ENCODE results near the gene DIABLO.
"Not testable (repeated sequence)": the region's sequence is repeated elsewhere in the genome, so short reads cannot be mapped to it uniquely, and the experiment has no call there.

Gene DIABLO

DNA sequence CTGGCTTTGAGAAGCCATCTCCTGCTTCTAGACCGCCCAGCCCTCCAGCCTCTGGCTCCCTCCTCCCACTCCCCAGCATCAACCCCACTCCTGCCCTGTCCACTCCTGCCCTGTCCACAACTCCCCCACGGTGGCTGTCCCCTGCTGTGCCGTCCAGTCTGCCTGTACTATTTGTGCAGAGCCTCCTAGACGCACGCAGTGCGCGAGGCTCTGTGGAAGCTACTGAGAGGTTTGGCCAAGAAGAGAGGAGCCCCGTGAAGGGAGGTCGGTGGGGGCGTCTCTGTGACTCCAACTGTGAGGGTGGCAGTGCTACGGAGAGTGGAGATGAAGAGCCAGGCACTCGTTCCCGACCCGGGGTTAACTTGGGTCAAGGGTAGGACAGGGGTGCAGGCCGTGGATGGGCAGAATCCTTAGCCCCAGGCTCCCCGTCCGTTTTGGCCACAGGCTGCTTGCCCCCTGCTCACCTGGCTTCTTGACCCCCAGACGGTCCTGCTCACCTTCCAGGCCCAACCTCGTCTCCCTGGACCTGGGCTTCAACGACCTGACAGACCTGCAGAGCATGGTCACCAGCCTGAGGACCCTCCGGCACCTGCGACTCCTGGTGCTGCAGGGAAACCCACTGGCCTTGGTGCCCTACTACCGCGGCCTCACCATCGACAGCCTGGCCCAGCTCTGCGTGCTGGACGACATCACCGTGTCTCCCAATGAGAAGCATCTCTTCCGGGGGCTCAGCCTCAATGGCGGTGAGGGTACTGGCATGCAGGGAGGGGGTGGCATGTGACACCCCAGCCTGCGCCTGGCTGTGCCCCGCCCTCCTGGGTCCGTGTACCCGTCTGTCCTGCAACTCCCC, 36.0 kb downstream of the DIABLO start:
- DNase-seq = no peak

DNA sequence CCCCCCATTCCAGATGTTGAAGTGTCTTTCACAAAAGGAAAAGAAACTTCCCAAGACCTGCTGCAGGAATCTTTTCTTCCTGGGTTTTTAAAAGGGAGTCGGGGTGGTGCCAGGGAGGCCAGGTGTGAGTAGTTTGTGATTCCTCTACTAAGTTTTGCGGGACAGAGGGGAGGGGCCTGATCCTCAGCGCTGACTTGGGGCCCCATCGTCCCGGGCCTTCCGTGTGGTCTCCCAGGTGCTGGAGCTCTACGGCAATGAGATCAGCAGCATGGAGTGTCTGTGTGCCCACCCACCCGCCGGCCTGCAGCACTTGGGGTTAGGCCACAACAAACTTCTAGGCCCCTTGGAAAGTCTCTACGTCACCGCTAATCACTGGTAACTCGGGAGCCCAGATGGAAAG, 38.4 kb downstream of the DIABLO start:
- no peak for DNase-seq

DNA sequence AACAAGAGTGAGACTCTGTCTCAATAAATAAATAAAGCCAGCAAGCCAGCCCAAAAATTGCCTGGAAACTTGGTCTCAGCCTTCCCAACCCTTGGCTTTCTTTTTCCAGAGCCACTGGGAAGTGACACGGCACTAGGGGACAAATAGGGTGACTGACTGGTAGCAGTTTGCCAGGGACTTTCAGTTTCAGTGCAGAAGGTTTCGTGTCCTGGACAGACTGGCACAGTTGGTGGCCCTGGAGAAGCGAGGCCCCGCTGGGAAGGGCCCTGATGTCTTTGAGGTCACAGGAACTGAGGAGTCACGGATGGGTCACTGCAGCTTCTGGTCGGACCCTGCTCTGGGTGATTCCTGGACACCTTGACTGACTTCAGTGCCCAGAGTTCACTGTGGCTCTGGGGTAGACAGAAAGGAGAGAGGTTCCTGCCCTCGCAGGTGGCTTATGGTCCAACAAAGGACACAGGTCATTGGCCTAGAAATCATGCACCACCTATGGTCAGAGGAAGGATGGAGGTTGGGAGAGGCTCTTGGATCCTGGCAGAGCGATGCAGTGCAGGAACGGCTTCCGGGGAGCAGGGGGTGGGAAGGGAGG, 40.3 kb downstream of the DIABLO start:
- DNase-seq = no peak

DNA sequence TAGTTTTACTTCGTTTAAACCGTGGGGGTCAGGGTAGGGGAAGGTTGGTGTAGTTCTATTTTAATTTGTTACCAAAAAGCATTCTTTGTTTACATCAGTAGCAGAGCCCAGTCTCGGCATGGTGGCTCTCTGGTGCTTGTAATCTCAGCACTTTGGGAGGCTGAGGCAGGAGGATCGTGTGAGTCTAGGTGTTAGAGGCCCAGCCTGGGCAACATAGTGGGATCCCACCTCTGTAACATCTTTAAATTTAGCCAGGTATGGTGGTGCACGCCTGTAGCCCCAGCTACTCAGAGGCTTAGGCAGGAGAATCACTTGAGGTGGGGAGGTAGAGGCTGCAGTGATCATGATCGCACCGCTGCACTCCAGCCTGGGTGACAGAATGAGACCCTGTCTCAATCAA, 40.8 kb downstream of the DIABLO start:
- no peak for DNase-seq

DNA sequence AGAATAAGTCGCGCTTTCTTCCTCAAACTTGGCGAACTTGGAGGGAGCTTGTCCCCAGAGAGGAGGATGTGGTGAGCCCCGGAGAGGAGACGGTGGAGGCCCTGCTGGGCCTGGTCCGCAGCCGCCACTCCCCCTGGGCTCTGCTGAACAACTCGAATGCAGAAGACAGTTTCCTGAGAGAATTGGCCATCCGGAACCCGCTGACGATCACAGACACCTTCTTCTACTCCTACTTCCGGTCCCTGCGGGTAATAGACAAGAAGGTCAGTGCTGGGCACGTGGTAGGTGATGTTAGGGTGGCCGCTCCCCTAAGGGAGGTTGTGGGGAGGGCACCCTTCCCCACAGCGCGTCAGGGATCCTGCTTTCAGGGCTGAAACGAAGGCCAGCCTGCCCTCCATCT, 41.3 kb downstream of the DIABLO start:
- no peak for DNase-seq

DNA sequence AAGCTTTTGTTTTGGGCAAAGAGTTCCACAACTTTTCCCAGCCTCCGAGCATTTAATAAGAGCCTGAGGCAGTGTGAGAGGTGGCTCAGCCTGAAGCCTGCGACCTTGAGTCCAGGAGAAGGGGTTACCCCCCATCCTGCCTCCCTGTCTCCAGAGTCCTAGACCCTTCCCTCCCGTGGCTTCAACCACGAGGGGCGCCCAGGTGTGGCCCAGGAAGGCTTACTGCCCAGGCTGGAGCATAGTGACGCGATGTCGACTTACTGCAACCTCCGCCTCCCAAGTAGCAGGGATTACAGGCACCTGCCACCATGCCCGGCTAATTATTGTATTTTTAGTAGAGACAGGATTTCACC, 42.3 kb downstream of the DIABLO start:
- no peak for DNase-seq

DNA sequence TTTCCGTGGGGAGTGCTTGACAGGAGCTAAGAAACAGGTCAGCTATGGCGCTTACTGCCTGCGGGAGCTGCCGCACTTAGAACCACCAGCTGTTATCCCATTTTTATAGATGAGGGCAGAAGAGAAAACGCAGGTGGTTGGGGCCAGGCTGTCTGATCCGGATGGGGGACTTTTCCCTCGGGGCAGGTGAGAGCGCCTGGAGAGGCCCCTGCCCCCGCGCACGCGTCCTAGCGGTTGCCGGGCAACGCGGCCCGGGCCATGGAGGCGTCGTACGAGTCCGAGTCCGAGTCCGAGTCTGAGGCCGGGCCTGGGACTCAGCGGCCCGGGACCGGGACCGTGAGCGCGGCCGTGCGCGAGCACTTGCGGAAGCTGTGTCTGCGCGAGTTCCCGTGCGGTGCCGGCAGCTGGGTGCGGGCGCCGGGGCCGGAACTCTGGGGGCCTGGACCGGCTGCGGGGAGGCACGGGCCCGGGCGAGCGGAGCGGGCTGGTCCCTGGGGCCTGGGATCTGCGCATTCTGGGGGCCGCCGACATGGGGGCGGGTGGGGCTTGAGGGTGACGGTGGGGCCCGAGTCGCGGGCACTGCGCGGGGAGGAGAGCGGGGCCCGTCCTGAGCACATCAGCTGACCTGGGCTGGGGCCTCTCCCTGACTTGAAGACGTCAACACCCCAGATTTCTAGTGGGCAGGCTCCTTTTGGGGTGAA, 42.8 kb downstream of the DIABLO start, which contains the start of gene LRRC43:
LRRC43 (plus strand) TSS at position 237 of the 701 bp plus-strand sequence; CDS start at position 259, 22 bp downstream.
- peak in 7 of 56 donors; percentile 11 to 37 (median 18) for DNase-seq

DNA sequence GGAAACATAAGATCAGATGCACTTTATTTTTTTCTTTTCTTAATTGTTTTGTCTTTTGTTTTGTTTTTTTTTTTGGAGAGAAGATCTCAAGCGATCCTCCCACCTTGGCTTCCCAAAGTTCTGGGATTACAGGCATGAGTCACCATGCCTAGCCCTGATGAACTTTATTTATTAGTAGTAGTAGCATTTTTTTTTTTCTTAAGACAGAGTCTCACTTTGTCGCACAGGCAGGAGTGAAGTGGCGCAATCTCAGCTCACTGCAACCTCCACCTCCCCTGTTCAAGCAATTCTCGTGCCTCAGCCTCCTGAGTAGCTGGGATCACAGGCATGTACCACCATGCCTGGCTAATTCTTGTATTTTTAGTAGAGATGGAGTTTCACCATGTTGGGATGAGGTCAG, 49.4 kb downstream of the DIABLO start:
- not testable (repeated sequence) for DNase-seq

DNA sequence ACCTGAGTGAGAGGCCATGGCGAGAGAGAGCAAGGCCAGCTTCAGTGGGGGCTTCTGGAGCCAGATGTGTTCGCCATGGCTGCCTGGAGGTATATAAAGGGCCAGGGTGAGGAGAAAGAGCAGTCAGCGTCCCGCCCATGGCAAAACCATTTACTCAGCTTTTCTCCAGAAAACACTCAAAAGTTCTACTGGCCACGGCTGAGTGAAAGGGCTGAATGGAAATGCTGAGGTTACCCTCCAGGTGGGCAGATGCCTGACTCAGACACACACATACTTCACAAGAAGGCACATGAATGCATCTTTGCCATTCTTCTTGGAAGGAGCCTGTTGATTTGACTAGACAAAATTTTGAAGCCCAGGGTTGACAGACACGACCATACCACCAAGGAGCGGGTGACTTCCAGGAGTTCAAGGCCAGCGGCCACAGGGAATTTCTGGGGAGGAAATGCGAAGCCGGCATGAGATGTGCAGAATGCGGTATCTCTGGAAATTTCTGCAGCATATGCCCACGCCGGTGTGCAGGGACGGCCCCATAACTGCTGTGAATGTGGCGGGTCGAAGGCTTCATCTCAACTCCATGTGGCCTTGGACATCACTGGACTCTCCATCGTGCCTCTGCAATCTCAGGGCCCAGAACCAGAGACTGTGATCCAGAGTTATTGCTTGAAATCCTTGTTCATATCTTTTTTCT, 51.6 kb downstream of the DIABLO start, which contains the start of gene IL31:
IL31 (minus strand) TSS at position 67 of the 691 bp plus-strand sequence; CDS start at position 18, 49 bp downstream.
- DNase-seq = no peak

DNA sequence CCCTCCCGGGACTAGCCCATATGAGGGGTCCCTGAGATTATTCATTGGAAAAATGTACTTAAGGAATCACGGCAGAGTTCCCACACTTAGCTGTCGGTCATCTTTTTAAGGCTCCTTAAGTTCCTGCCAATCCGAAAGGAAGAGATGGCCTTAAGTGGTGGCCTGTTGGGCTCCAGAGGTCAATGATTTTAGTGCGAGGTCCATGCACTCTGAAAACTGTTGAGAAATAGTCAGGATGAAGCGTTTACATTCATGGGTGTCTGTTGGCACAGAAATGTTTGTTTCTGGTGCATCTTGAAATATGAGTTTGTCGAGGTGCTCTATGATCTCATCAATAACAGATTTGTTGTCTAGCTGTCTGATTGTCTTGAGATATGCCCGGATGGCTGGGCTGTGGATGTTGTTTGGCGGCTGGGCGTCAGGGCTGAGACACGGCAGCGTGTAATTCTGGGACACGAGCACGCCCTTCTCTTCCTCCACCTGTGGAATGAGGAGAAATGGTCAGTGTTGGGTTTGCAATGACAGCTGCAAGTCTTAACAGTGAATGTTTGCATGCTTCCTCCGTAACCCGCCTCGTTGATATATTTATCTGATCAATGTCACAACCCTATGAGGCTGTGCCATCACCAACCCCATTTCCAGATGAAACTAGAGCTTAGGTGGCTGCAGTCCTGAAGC, 53.5 kb downstream of the DIABLO start:
- DNase-seq = no peak

DNA sequence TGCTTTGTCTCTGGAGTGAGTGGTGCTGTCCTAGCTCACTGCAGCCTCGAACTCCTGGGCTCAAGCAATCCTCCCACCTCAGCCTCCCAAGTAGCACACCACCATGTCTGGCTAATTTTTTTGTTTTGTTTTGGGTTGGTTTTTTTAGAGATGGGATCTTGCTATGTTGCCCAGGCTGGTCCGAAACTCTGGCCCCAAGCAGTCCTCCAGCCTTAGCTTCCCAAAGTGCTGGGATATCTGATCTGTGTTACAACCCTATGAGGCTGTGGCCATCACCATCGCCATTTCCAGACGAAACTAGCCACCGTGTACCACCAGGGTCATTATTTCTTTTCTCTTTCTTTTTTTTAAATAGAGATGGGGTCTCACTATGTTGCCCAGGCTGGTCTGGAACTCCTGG, 54.5 kb downstream of the DIABLO start:
- DNase-seq = no peak

DNA sequence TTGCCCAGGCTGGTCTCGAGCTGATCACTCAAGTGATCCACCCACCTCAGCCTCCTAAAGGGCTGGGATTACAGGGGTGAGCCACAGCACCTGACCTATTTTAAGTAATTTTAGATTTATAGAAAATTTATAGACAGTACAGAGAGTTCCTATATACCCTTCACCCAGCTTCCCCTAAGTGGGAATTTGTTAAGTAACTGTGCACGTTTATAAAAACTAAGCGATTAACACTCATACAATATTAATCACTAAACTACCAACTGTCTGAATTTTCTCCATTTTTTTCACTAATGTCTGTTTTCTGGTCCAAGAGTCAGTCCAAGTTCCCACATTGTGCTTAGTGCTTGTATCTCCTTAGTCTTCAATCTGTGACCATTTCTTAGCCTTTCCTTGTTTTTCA, 57.4 kb downstream of the DIABLO start:
- DNase-seq = no peak

DNA sequence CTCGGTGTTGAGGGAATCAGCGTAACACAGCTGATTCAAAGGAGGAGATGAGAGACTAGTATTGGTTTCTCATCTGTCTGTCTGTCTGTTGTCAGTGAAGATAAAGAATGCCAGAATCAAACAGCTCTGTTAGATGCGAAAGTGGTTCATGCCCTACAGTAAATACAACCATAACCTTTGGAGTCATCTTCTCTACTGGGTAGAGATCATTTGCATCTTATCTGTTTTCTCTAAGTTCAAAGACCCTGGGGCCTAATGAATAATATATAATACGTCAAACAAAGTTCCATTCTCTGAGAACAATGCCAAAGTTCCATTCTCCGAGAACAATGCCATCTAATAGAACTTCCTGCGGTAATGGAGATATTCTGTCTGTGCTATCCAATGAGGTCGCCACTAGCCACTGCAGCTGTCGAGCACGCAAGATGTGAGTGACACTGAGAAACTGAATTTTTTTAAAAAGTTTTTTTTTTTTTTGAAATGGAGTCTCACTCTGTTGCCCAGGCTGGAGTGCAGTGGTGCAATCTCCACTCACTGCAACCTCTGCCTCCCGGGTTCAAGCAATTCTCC, 58.4 kb downstream of the DIABLO start:
- DNase-seq = peak in 1 of 56 donors; percentile 2

DNA sequence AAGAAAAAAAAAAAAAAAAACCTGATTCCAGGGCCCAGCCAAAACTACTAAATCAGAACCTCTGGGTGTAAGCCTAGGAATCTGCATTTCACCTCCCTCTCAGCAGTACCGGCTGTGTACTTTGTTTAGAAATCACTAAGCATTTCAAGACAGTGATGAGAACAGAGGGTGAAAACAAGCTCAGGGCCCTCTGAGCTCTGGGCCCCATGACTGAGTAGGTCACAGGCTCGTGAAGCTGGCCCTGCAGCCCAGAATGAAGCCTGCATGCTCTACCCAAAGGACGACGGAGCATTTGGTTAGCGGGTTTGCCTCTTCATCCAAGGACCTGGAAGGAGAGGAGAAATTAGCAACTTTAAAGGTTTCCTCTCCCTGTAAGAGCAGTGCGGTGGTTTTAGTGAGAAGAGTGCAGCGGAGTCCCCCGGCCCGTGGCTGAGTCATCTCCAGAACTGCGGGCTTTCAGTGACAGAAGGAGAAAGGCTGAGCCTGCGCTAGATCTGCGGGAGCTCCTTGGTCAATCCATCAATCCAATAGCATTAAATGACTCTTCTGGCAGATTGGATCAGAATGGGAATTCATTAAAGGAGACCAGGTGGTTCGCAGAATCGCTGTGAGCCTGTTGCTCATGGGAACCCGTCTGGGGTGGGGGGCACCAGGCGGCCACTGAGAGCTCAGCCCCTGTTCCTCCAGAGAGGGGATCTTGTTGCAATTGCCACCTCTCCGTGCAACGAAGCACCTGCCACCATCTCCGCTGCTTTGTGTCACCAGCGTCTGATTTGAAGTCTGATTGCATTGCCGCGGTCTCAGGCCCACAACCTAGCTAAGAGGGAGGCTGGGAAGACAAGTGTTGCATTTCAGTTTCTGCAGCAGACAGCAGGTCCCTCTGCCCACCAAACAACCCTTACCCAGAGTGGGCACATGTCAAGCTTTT, 59.2 kb downstream of the DIABLO start:
- no peak for DNase-seq

DNA sequence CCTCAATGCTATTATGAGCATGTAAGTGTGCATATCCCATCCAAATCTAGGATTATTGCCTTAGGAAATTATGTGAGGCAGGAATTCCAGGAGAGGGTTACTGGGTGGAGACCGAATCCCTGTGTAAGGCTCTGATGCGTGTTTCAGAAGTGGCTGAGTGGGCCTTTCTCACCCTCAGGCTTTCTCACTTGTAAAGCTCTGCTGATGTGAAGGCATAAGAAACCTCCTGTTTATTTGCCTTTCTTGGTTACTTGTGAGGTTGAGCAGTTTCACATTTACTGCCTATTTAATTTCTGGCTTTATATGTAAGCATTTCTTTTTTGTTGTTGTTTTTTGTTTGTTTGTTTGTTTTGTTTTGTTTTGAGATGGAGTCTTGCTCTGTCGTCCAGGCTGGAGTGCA, 62.9 kb downstream of the DIABLO start:
- DNase-seq = no peak

DNA sequence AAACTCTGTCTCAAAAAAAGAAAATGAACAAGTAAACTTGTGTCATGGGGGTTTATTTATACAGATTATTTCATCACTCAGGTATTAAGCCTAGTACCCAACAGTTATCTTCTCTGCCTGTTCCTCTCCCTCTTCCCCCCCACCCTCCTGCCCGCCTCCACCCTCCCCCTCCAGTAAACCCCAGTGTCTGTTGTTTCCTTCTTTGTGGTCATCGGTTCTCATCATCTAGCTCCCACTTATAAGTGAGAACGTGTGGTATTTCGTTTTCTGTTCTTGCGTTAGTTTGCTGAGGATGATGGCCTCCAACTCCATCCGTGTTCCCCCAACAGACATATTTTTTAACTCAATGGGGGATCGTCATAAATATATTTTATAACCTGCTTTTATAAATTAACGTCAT, 64.2 kb downstream of the DIABLO start:
- DNase-seq = no peak

DNA sequence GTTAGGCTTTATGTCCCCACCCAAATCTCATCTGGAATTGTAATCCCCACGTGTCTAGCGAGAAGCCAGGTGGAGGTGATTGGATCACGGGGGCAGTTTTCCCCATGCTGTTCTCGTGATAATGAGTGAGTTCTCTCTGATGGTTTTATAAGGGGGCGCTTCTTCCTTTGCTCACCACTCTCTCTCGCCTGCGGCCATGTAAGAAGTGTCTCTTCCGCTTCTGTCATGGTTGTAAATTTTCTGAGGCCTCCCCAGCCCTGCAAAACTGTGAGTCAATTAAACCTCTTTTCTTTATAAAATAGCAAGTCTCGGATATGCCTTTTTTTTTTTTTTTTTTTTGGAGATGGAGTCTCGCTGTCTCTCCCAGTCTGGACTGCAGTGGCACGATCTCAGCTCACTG, 65.1 kb downstream of the DIABLO start:
- DNase-seq = no peak

DNA sequence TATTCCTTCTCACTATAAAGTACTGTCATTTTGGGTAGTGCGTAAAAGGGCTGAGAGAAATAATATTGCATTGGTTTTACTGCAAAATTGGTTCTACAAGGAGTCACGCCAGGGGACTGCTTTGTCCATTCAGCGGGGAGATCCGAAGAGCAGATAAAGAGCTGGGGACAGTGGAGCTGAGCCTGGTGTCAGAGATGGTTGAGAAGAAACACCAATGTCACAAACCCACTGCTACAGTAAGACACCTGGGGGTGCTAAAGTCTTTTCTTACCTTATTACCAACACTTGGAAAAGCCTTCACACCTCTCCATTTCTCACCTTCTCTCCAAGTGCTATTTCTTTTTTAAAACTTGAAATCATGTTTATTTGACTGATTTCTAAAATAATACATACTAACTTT, 66.0 kb downstream of the DIABLO start:
- DNase-seq = no peak

DNA sequence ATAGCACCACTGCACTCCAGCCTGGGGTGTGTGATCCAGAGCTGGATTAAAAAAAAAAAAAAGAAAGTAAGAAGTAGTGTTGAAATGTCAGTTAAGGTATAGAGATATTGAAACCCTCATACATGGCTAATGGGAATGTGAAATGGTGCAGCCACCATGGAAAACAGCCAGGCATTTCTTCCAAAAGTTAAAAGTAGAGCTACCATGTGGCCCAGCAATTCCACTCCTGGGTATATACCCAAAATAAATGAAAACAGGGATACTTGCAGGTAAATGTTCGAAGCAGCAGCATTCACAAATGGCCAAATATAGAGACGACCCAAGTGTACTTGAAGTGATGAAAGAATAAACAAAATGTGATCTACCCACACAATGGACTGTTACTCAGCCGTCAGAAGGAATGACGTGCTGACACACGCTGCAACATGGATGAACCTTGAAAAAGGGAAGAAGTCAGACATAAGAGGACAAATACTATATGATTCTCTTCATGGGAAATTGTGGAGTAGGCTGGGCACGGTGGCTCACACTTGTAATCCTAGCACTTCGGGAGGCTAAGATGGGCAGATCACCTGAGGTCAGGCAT, 67.1 kb downstream of the DIABLO start:
- no peak for DNase-seq
